IMR-90 (cell line): Measurements from ENCODE around the gene ADRA2C. TPM values are rescaled to one million over a fixed set of nuclear protein-coding genes. Genes with fewer than 3 reads are reported as not detected.

Experiments used
- ATAC-seq: fragments of 200-7000 bp; cut with Tn5 transposase; 2 replicates; pipeline ENCODE4 v1.9.1; 2020; ENCODE audit warnings: low read depth, mild to moderate bottlenecking, moderate library complexity
- BruUV-seq: library from RNA; stranded (reverse); fragments of 400-500 nt; replicated peaks from 2 replicates; lab custom pipeline; 2021; lab: Mats Ljungman, UMichigan
- CTCF ChIA-PET: fragments of 300-600 bp; formaldehyde crosslinking; extraction: SDS; loops from one replicate; lab custom pipeline; 2021; ENCODE audit warnings: antibody characterized with exemption; lab: Yijun Ruan, JAX
- POLR2A ChIA-PET: fragments of 300-600 bp; sonication (Branson Sonifier 250); formaldehyde crosslinking; loops from one replicate; lab custom pipeline; 2022; ENCODE audit warnings: antibody characterized with exemption; ENCODE audit not compliant: unreplicated experiment; lab: Charles Lee
- DNase-seq: peaks from one replicate; pipeline ENCODE4 v3.0.0; 2013
- H2AFZ ChIP-seq: replicated peaks from 2 replicates; pipeline ENCODE3; 2013; ENCODE audit warnings: low read length, mild to moderate bottlenecking; ENCODE audit not compliant: poor library complexity
- H2AK5ac ChIP-seq: 2 replicates; pipeline ENCODE4 v1.6.1; 2013; ENCODE audit warnings: low read depth, low read length, inconsistent platforms
- H2AK9ac ChIP-seq: replicated peaks from 2 replicates; pipeline ENCODE3; 2013; ENCODE audit warnings: mild to moderate bottlenecking, low read depth, low read length, moderate library complexity; ENCODE audit not compliant: poor library complexity
- H2BK120ac ChIP-seq: 2 replicates; pipeline ENCODE4 v1.6.1; 2013; ENCODE audit warnings: low read depth, low read length, inconsistent platforms
- H2BK15ac ChIP-seq: 3 replicates; pipeline ENCODE4 v1.6.1; 2013; ENCODE audit warnings: low read depth, low read length, inconsistent platforms
- H2BK20ac ChIP-seq: 2 replicates; pipeline ENCODE4 v1.6.1; 2013; ENCODE audit warnings: low read depth, mild to moderate bottlenecking, inconsistent platforms, low read length, moderate library complexity
- H2BK5ac ChIP-seq: 2 replicates; pipeline ENCODE4 v1.6.1; 2013; ENCODE audit warnings: mild to moderate bottlenecking, low read depth, low read length, inconsistent platforms; ENCODE audit not compliant: poor library complexity, severe bottlenecking
- H3K14ac ChIP-seq: replicated peaks from 2 replicates; pipeline ENCODE4 v1.6.1; 2013; ENCODE audit warnings: low read depth, low read length, inconsistent platforms
- H3K18ac ChIP-seq: 2 replicates; pipeline ENCODE4 v1.6.1; 2013; ENCODE audit warnings: low read depth, low read length, control low read depth
- H3K23ac ChIP-seq: 2 replicates; pipeline ENCODE4 v1.6.1; 2013; ENCODE audit warnings: low read depth, low read length, inconsistent platforms
- H3K27ac ChIP-seq: 2 replicates; pipeline ENCODE4 v1.5.1; 2013; ENCODE audit warnings: mild to moderate bottlenecking, control low read depth, low read length; ENCODE audit not compliant: insufficient read depth
- H3K27me3 ChIP-seq: 2 replicates; pipeline ENCODE4 v1.6.1; 2013; ENCODE audit warnings: low read length; ENCODE audit not compliant: control insufficient read depth, insufficient read depth
- H3K36me3 ChIP-seq: 2 replicates; pipeline ENCODE4 v1.6.1; 2013; ENCODE audit warnings: low read length, mixed read lengths; ENCODE audit not compliant: control insufficient read depth, insufficient read depth
- H3K4ac ChIP-seq: 2 replicates; pipeline ENCODE4 v1.6.1; 2013; ENCODE audit warnings: low read depth, low read length, inconsistent platforms
- H3K4me1 ChIP-seq: 2 replicates; pipeline ENCODE4 v1.6.1; 2013; ENCODE audit warnings: low read length, mixed read lengths; ENCODE audit not compliant: control insufficient read depth, insufficient read depth
- H3K4me2 ChIP-seq: 2 replicates; pipeline ENCODE4 v1.6.1; 2013; ENCODE audit warnings: low read depth, mild to moderate bottlenecking, control low read depth, low read length, moderate library complexity
- H3K4me3 ChIP-seq: 2 replicates; pipeline ENCODE4 v1.5.1; 2013; ENCODE audit warnings: low read depth, mild to moderate bottlenecking, control low read depth, low read length, moderate library complexity; ENCODE audit not compliant: insufficient read depth
- H3K56ac ChIP-seq: 2 replicates; pipeline ENCODE4 v1.6.1; 2013; ENCODE audit warnings: low read length, inconsistent platforms; ENCODE audit not compliant: insufficient read depth; ENCODE audit errors: extremely low read depth
- H3K79me1 ChIP-seq, 2 experiments: 2 replicates each; pipeline ENCODE4 v1.6.1; 2013; ENCODE audit warnings: low read length in 2 of 2, inconsistent platforms in 1 of 2, low read depth in 1 of 2
- H3K9ac ChIP-seq: 2 replicates; pipeline ENCODE4 v1.6.1; 2013; ENCODE audit warnings: low read depth, low read length, control low read depth
- H3K9me1 ChIP-seq: 2 replicates; pipeline ENCODE4 v1.6.1; 2013; ENCODE audit warnings: low read length, inconsistent platforms; ENCODE audit not compliant: insufficient read depth
- H3K9me3 ChIP-seq: 2 replicates; pipeline ENCODE4 v1.6.1; 2013; ENCODE audit warnings: low read length; ENCODE audit not compliant: control insufficient read depth, insufficient read depth
- H4K20me1 ChIP-seq: 2 replicates; pipeline ENCODE4 v1.6.1; 2013; ENCODE audit warnings: low read length, inconsistent platforms; ENCODE audit not compliant: insufficient read depth
- H4K5ac ChIP-seq: 2 replicates; pipeline ENCODE4 v1.6.1; 2013; ENCODE audit warnings: mild to moderate bottlenecking, low read depth, low read length, control low read depth
- H4K8ac ChIP-seq, 2 experiments: 2 replicates each; pipeline ENCODE4 v1.6.1; 2013; ENCODE audit warnings: low read depth in 2 of 2, low read length in 2 of 2, control low read depth in 1 of 2, inconsistent platforms in 1 of 2
- H4K91ac ChIP-seq: 2 replicates; pipeline ENCODE4 v1.6.1; 2013; ENCODE audit warnings: low read depth, low read length, inconsistent platforms; ENCODE audit not compliant: insufficient read depth
- BHLHE40 ChIP-seq: fragments of 150-350 bp; IDR thresholded peaks from 2 replicates; pipeline ENCODE4 v1.6.1; 2016; ENCODE audit warnings: mild to moderate bottlenecking, low read depth, low read length
- ELK1 ChIP-seq: fragments of 150-350 bp; IDR thresholded peaks from 2 replicates; pipeline ENCODE4 v1.6.1; 2016; ENCODE audit warnings: low read depth, mild to moderate bottlenecking, low read length, moderate library complexity, borderline replicate concordance
- FOS ChIP-seq: fragments of 150-350 bp; IDR thresholded peaks from 2 replicates; pipeline ENCODE4 v1.6.1; 2016; ENCODE audit warnings: low read depth, low read length
- MAZ ChIP-seq: IDR thresholded peaks from 2 replicates; pipeline ENCODE4 v1.6.1; 2012; ENCODE audit warnings: low read depth, mild to moderate bottlenecking, low read length, improper control_type of control experiment, moderate library complexity, borderline replicate concordance
- POLR2A ChIP-seq: IDR thresholded peaks from 2 replicates; pipeline ENCODE4 v1.6.1; 2012; ENCODE audit warnings: mild to moderate bottlenecking, low read depth, low read length
- RCOR1 ChIP-seq: IDR thresholded peaks from 2 replicates; pipeline ENCODE4 v1.6.1; 2012; ENCODE audit warnings: mild to moderate bottlenecking, low read length, improper control_type of control experiment; ENCODE audit not compliant: insufficient replicate concordance
- WGBS, 2 experiments: methylation state at CpG; one replicate each; pipeline versions ENCODE4 v1.1.5 to v1.1.7; 2013; ENCODE audit warnings: missing lambda C conversion rate in 2 of 2; ENCODE audit not compliant: insufficient read length in 1 of 2; ENCODE audit errors: extremely low coverage in 2 of 2; 5-methylcytosine and 5-hydroxymethylcytosine counted together
- dilution Hi-C: fragments of 300-500 bp; cut with HindIII; formaldehyde crosslinking; loops from one replicate; pipeline ENCODE4 v1.14.3; 2018; ENCODE audit warnings: low sequenced_read_pairs; ENCODE audit not compliant: unreplicated experiment
- in situ Hi-C: fragments of 300-500 bp; cut with MboI; formaldehyde crosslinking; loops from 3 replicates; pipeline ENCODE4 v1.14.3; 2019; ENCODE audit warnings: low sequenced_read_pairs, inconsistent platforms, mixed read lengths
- intact Hi-C: fragments of 100-400 bp; cut with micrococcal nuclease; formaldehyde crosslinking; loops from 2 replicates; pipeline ENCODE4 v1.10.0; 2022
- polyA plus RNA-seq, 3 experiments: library from polyadenylated mRNA; depleted of rRNA; stranded (reverse); fragments of >200 nt; gene quantifications; 2 replicates each; pipeline ENCODE4 v1.2.3, GENCODE V29; 2012; ENCODE audit warnings: low replicate concordance in 1 of 3
- total RNA-seq: library from RNA; depleted of rRNA; stranded (reverse); fragments of >200 nt; gene quantifications from 2 replicates; pipeline ENCODE4 v1.2.3, GENCODE V29; 2012

ADRA2C gene
- total and polyA plus RNA-seq, 2 of the 4 experiments (the other 2 are of a cell fraction), result under 0.01 to 0.14 TPM

- no peaks in the 10 kb centered on the region for H3K79me1 ChIP-seq
- no peak overlapping the region for H2BK20ac ChIP-seq
- H3K14ac ChIP-seq, result no peak overlapping the region
- H3K56ac ChIP-seq, result no peak overlapping the region
- no peak overlapping the region for H2AK5ac ChIP-seq
- intact Hi-C loops, result no loop called here
- H3K4me2 ChIP-seq, result no peak overlapping the region
- H2AFZ ChIP-seq, result no peak overlapping the region
- H3K36me3 ChIP-seq, result no peaks in the 10 kb centered on the region
- H3K9me3 ChIP-seq, result no peaks in the 10 kb centered on the region; the same call in 1 of the 2 replicates
- no peak overlapping the region for H3K4me3 ChIP-seq
- no peak for TF ChIP-seq ELK1
- no peak for TF ChIP-seq FOS
- TF ChIP-seq RCOR1, result no peak
- no peak for TF ChIP-seq BHLHE40
- no peak for TF ChIP-seq POLR2A
- TF ChIP-seq MAZ, result no peak
- H3K9ac ChIP-seq, result no peak overlapping the region
- H4K91ac ChIP-seq, result no peak overlapping the region
- H4K20me1 ChIP-seq, result no peaks in the 10 kb centered on the region
- no peak overlapping the region for H4K8ac ChIP-seq
- no peaks in the 10 kb centered on the region for H3K4me1 ChIP-seq
- no peak overlapping the region for H2AK9ac ChIP-seq
- no peaks in the 10 kb centered on the region for H3K9me1 ChIP-seq
- dilution Hi-C loops, result no loop called here
- CTCF ChIA-PET, result no interaction called here
- BruUV-seq, result no TSS peak
- H2BK15ac ChIP-seq, result no peak overlapping the region
- no peak overlapping the region for H3K18ac ChIP-seq
- POLR2A ChIA-PET, result no interaction called here
- ATAC-seq (no peak), DNase-seq (no peak)
- H3K23ac ChIP-seq, result no peak overlapping the region
- H3K27ac ChIP-seq, result no peak overlapping the region
- H4K5ac ChIP-seq, result no peak overlapping the region
- no peak overlapping the region for H2BK120ac ChIP-seq
- peaks cover 11% of the 10 kb centered on the region for H3K27me3 ChIP-seq
- in situ Hi-C loops, result loop anchor here (10.0 kb wide), 1 partner anchor 165 kb away; no protein-coding TSS in a partner anchor
- H3K4ac ChIP-seq, result no peak overlapping the region
- WGBS, 2 experiments, result no CpG with 5 or more reads among the region's 6 CpGs
- H2BK5ac ChIP-seq, result no peak overlapping the region
Observed at GRCh38 chr4:3779509-3779908, 13.3 kb downstream of the ADRA2C start.
